Measurements from ENCODE around the gene LUZP2.
"Not testable (repeated sequence)": the region's sequence is repeated elsewhere in the genome, so short reads cannot be mapped to it uniquely, and the experiment has no call there.

Gene LUZP2

GRCh38 chr11:24963852-24964251 lies 467.0 kb downstream of the LUZP2 start:
- Histone ChIP-seq H2AFZ (ENCODE audit: insufficient read depth, low read length, poor library complexity) (no peak overlapping the region), H4K8ac (ENCODE audit: low read depth, low read length) (no peak overlapping the region), H3K4me1 (ENCODE audit: control insufficient read depth in 1 of 2, insufficient read depth in 2 of 2, low read length in 2 of 2) (no peaks in the 10 kb centered on the region), H3K9me3 (ENCODE audit: insufficient read depth, low read depth, low read length) (no peaks in the 10 kb centered on the region), H4K91ac (ENCODE audit: low read depth, low read length) (no peak overlapping the region), H4K12ac (ENCODE audit: low read depth, low read length) (no peak overlapping the region), H3K14ac (ENCODE audit: low read length) (no peak overlapping the region), H3K18ac (ENCODE audit: low read length) (no peak overlapping the region), H3K27me3 (ENCODE audit: insufficient read depth, low read length) (no peaks in the 10 kb centered on the region), H3K79me2 (ENCODE audit: control insufficient read depth, insufficient read depth, low read length, poor library complexity) (no peaks in the 10 kb centered on the region), H2AK5ac (ENCODE audit: low read length) (no peak overlapping the region), H3K4ac (ENCODE audit: low read depth, low read length) (no peak overlapping the region), H3K36me3 (ENCODE audit: control insufficient read depth in 1 of 2, insufficient read depth in 2 of 2, low read length in 2 of 2) (no peaks in the 10 kb centered on the region), H2BK120ac (ENCODE audit: insufficient read depth, low read length, poor library complexity) (no peak overlapping the region), H3K4me3 (ENCODE audit: low read depth, low read length) (no peak overlapping the region), H3K79me1 (ENCODE audit: low read length) (no peaks in the 10 kb centered on the region), H3K4me2 (ENCODE audit: low read length) (no peak overlapping the region), H2BK5ac (ENCODE audit: low read depth, low read length, poor library complexity) (no peak overlapping the region), H3K9ac (ENCODE audit: low read length) (no peak overlapping the region), H3K27ac (ENCODE audit: low read depth, low read length) (no peak overlapping the region), H2BK12ac (ENCODE audit: low read length) (no peak overlapping the region), H3K23ac (ENCODE audit: low read length) (no peak overlapping the region)
- no CpG with 5 or more reads among the region's 2 CpGs for WGBS (ENCODE audit: extremely low coverage, insufficient coverage, insufficient read length)
- DNase-seq: no peak

DNA sequence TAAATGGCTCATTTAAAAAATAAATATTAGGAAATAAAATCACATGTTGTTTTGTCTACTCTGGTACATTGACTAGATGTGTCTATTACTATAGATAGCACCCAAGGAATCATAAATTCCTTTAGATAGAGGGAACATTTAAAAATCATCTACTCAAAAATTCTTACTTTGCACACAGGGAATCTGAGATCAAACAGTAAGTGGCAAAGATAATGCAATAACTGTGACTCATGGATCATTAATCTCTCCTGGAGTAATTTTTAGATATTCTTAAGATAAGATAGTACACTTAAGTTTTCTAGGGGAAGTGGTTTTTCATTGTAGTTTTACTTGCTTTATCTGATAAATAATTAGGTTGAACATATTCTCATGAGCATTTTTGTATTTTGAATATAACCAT lies 468.9 kb downstream of the LUZP2 start:
- no peak overlapping the region for H3K23ac ChIP-seq (ENCODE audit: low read length)
- no peak overlapping the region for H3K14ac ChIP-seq (ENCODE audit: low read length)
- no peaks in the 10 kb centered on the region for H3K79me2 ChIP-seq (ENCODE audit: control insufficient read depth, insufficient read depth, low read length, poor library complexity)
- H3K4ac ChIP-seq (ENCODE audit: low read depth, low read length): no peak overlapping the region
- H3K79me1 ChIP-seq (ENCODE audit: low read length): no peaks in the 10 kb centered on the region
- no peak overlapping the region for H3K4me3 ChIP-seq (ENCODE audit: low read depth, low read length)
- H3K4me2 ChIP-seq (ENCODE audit: low read length): no peak overlapping the region
- no peaks in the 10 kb centered on the region for H3K4me1 ChIP-seq (ENCODE audit: control insufficient read depth in 1 of 2, insufficient read depth in 2 of 2, low read length in 2 of 2)
- no peak overlapping the region for H2AFZ ChIP-seq (ENCODE audit: insufficient read depth, low read length, poor library complexity)
- no peak overlapping the region for H3K18ac ChIP-seq (ENCODE audit: low read length)
- no peak overlapping the region for H4K8ac ChIP-seq (ENCODE audit: low read depth, low read length)
- no peaks in the 10 kb centered on the region for H3K36me3 ChIP-seq (ENCODE audit: control insufficient read depth in 1 of 2, insufficient read depth in 2 of 2, low read length in 2 of 2)
- H3K9ac ChIP-seq (ENCODE audit: low read length): no peak overlapping the region
- no peaks in the 10 kb centered on the region for H3K9me3 ChIP-seq (ENCODE audit: insufficient read depth, low read depth, low read length)
- no peak for DNase-seq
- no peaks in the 10 kb centered on the region for H3K27me3 ChIP-seq (ENCODE audit: insufficient read depth, low read length)
- no peak overlapping the region for H3K27ac ChIP-seq (ENCODE audit: low read depth, low read length)
- no peak overlapping the region for H4K12ac ChIP-seq (ENCODE audit: low read depth, low read length)
- no peak overlapping the region for H2BK120ac ChIP-seq (ENCODE audit: insufficient read depth, low read length, poor library complexity)
- H2BK12ac ChIP-seq (ENCODE audit: low read length): no peak overlapping the region
- H2BK5ac ChIP-seq (ENCODE audit: low read depth, low read length, poor library complexity): no peak overlapping the region
- H4K91ac ChIP-seq (ENCODE audit: low read depth, low read length): no peak overlapping the region
- H2AK5ac ChIP-seq (ENCODE audit: low read length): no peak overlapping the region

DNA sequence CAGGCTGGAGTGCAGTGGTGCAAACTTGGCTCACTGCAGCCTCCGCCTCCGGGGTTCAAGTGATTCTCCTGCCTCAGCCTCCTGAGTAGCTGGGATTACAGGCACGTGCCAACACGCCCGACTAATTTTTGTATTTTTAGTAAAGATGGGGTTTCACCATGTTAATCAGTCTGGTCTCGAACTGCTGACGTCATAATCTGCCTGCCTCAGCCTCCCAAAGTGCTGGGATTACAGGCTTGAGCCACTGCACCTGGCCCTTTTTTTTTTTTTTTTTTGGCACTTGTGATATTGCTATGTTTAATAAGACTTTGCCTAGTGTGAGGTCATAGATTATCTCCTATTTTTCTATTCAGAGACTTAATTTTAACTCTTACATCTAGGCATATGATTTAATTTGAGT lies 497.1 kb downstream of the LUZP2 start:
- H2BK12ac ChIP-seq (ENCODE audit: low read length); H2BK5ac ChIP-seq (ENCODE audit: low read depth, low read length, poor library complexity); H3K4me1 ChIP-seq (ENCODE audit: control insufficient read depth in 1 of 2, insufficient read depth in 2 of 2, low read length in 2 of 2); H3K27me3 ChIP-seq (ENCODE audit: insufficient read depth, low read length); H3K4ac ChIP-seq (ENCODE audit: low read depth, low read length); H3K9ac ChIP-seq (ENCODE audit: low read length); H2AFZ ChIP-seq (ENCODE audit: insufficient read depth, low read length, poor library complexity); DNase-seq; H3K36me3 ChIP-seq (ENCODE audit: control insufficient read depth in 1 of 2, insufficient read depth in 2 of 2, low read length in 2 of 2); H4K12ac ChIP-seq (ENCODE audit: low read depth, low read length); H3K4me3 ChIP-seq (ENCODE audit: low read depth, low read length); H3K79me1 ChIP-seq (ENCODE audit: low read length); H2BK120ac ChIP-seq (ENCODE audit: insufficient read depth, low read length, poor library complexity); H2AK5ac ChIP-seq (ENCODE audit: low read length); H3K14ac ChIP-seq (ENCODE audit: low read length); H3K18ac ChIP-seq (ENCODE audit: low read length); H3K23ac ChIP-seq (ENCODE audit: low read length); H4K8ac ChIP-seq (ENCODE audit: low read depth, low read length); H3K9me3 ChIP-seq (ENCODE audit: insufficient read depth, low read depth, low read length); H3K79me2 ChIP-seq (ENCODE audit: control insufficient read depth, insufficient read depth, low read length, poor library complexity); H3K27ac ChIP-seq (ENCODE audit: low read depth, low read length); H4K91ac ChIP-seq (ENCODE audit: low read depth, low read length); H3K4me2 ChIP-seq (ENCODE audit: low read length): not testable (repeated sequence)
- no CpG with 5 or more reads among the region's 7 CpGs for WGBS (ENCODE audit: extremely low coverage, insufficient coverage, insufficient read length)

DNA sequence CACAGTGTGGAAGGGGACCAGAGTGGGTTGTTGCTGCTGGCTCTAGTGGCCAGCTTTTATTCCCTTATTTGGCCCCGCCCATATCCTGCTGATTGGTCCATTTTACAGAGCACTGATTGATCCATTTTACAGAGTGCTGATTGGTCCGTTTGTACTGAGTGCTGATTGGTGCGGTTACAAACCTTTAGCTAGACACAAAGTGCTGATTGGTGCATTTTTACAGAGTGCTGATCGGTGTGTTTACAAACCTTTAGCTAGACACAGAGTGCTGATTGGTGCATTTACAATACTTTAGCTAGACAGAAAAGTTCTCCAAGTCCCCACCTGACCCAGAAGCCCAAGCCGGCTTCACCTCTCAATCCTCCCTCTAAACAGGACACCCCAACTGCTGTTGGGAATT lies 503.1 kb downstream of the LUZP2 start:
- no CpG with 5 or more reads among the region's 5 CpGs for WGBS (ENCODE audit: extremely low coverage, insufficient coverage, insufficient read length)
- not testable (repeated sequence) for H2BK12ac ChIP-seq (ENCODE audit: low read length); H3K79me1 ChIP-seq (ENCODE audit: low read length); H4K12ac ChIP-seq (ENCODE audit: low read depth, low read length); H4K91ac ChIP-seq (ENCODE audit: low read depth, low read length); H3K4me1 ChIP-seq (ENCODE audit: control insufficient read depth in 1 of 2, insufficient read depth in 2 of 2, low read length in 2 of 2); H2AK5ac ChIP-seq (ENCODE audit: low read length); H3K14ac ChIP-seq (ENCODE audit: low read length); H3K18ac ChIP-seq (ENCODE audit: low read length); H3K79me2 ChIP-seq (ENCODE audit: control insufficient read depth, insufficient read depth, low read length, poor library complexity); H3K4me3 ChIP-seq (ENCODE audit: low read depth, low read length); H3K4ac ChIP-seq (ENCODE audit: low read depth, low read length); H3K27me3 ChIP-seq (ENCODE audit: insufficient read depth, low read length); H2BK5ac ChIP-seq (ENCODE audit: low read depth, low read length, poor library complexity); H4K8ac ChIP-seq (ENCODE audit: low read depth, low read length); H3K23ac ChIP-seq (ENCODE audit: low read length); H2AFZ ChIP-seq (ENCODE audit: insufficient read depth, low read length, poor library complexity); DNase-seq; H3K27ac ChIP-seq (ENCODE audit: low read depth, low read length); H3K36me3 ChIP-seq (ENCODE audit: control insufficient read depth in 1 of 2, insufficient read depth in 2 of 2, low read length in 2 of 2); H3K4me2 ChIP-seq (ENCODE audit: low read length); H3K9ac ChIP-seq (ENCODE audit: low read length); H3K9me3 ChIP-seq (ENCODE audit: insufficient read depth, low read depth, low read length); H2BK120ac ChIP-seq (ENCODE audit: insufficient read depth, low read length, poor library complexity)

- Histone ChIP-seq H3K18ac (ENCODE audit: low read length) (no peak overlapping the region), H2BK120ac (ENCODE audit: insufficient read depth, low read length, poor library complexity) (no peak overlapping the region), H3K36me3 (ENCODE audit: control insufficient read depth in 1 of 2, insufficient read depth in 2 of 2, low read length in 2 of 2) (no peaks in the 10 kb centered on the region), H3K14ac (ENCODE audit: low read length) (no peak overlapping the region), H3K4me1 (ENCODE audit: control insufficient read depth in 1 of 2, insufficient read depth in 2 of 2, low read length in 2 of 2) (no peaks in the 10 kb centered on the region), H3K27ac (ENCODE audit: low read depth, low read length) (no peak overlapping the region), H4K12ac (ENCODE audit: low read depth, low read length) (no peak overlapping the region), H2AFZ (ENCODE audit: insufficient read depth, low read length, poor library complexity) (no peak overlapping the region), H3K9me3 (ENCODE audit: insufficient read depth, low read depth, low read length) (no peaks in the 10 kb centered on the region), H2AK5ac (ENCODE audit: low read length) (no peak overlapping the region), H3K79me2 (ENCODE audit: control insufficient read depth, insufficient read depth, low read length, poor library complexity) (no peaks in the 10 kb centered on the region), H3K79me1 (ENCODE audit: low read length) (no peaks in the 10 kb centered on the region), H3K4ac (ENCODE audit: low read depth, low read length) (no peak overlapping the region), H2BK5ac (ENCODE audit: low read depth, low read length, poor library complexity) (no peak overlapping the region), H3K23ac (ENCODE audit: low read length) (no peak overlapping the region), H3K4me2 (ENCODE audit: low read length) (no peak overlapping the region), H3K4me3 (ENCODE audit: low read depth, low read length) (no peak overlapping the region), H4K8ac (ENCODE audit: low read depth, low read length) (no peak overlapping the region), H4K91ac (ENCODE audit: low read depth, low read length) (no peak overlapping the region), H3K27me3 (ENCODE audit: insufficient read depth, low read length) (no peaks in the 10 kb centered on the region), H3K9ac (ENCODE audit: low read length) (no peak overlapping the region), H2BK12ac (ENCODE audit: low read length) (no peak overlapping the region)
- no CpG with 5 or more reads among the region's 1 CpG for WGBS (ENCODE audit: extremely low coverage, insufficient coverage, insufficient read length)
- no peak for DNase-seq
Observed at GRCh38 chr11:25037431-25037830, 540.6 kb downstream of the LUZP2 start.

All from trophoblast cell (in vitro differentiated cells and primary cell).